ENCODE measurements around the gene TTN. TPM values are rescaled to one million over a fixed set of nuclear protein-coding genes. Genes with fewer than 3 reads are reported as not detected.

The TTN gene
- total RNA-seq, 2 donors from 2014 or later, result 26.5 to 94.6 TPM

DNA sequence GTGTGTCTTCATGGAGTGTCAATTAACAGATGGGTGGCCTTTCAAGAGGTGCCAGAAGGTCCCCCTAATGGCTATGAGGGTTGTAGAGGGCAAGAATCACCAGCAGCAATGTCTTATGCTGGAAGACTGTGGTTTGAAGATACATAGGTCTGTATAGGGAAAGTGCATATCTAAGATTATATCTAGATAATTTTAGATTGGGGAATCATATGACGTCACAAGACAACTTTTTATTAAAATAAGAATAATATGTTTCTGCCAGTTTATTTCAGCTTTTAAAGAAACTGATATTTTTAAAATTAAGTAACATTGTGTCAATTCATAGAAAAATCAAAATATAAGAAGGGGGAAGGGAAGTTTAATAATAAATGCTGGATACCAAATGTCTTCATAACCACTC lies 162.3 kb downstream of the TTN start:
- DNase-seq (no peak), ATAC-seq (no peak)
- H3K9me3 ChIP-seq, result no peaks in the 10 kb centered on the region
- H3K4me1 ChIP-seq, result no peaks in the 10 kb centered on the region
- H3K36me3 ChIP-seq (replicated peaks in 1 of 2; ENCODE audit: insufficient read depth in 1 of 2, low read depth in 2 of 2), result no peaks in the 10 kb centered on the region
- no peak overlapping the region for H3K27ac ChIP-seq
- no peaks in the 10 kb centered on the region for H3K27me3 ChIP-seq
- intact Hi-C loops (cut with DNase I), result no loop called here
- WGBS, 2 donors, result 71 to 82% methylated on average over 1 of the region's 1 CpG
- TF ChIP-seq, protein P1, sequence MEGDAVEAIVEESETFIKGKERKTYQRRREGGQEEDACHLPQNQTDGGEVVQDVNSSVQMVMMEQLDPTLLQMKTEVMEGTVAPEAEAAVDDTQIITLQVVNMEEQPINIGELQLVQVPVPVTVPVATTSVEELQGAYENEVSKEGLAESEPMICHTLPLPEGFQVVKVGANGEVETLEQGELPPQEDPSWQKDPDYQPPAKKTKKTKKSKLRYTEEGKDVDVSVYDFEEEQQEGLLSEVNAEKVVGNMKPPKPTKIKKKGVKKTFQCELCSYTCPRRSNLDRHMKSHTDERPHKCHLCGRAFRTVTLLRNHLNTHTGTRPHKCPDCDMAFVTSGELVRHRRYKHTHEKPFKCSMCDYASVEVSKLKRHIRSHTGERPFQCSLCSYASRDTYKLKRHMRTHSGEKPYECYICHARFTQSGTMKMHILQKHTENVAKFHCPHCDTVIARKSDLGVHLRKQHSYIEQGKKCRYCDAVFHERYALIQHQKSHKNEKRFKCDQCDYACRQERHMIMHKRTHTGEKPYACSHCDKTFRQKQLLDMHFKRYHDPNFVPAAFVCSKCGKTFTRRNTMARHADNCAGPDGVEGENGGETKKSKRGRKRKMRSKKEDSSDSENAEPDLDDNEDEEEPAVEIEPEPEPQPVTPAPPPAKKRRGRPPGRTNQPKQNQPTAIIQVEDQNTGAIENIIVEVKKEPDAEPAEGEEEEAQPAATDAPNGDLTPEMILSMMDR (IDR thresholded peaks at IDR 0.05), result no peak
- no peak for TF ChIP-seq POLR2A (IDR thresholded peaks at IDR 0.05)
- H3K4me3 ChIP-seq, result no peak overlapping the region

DNA sequence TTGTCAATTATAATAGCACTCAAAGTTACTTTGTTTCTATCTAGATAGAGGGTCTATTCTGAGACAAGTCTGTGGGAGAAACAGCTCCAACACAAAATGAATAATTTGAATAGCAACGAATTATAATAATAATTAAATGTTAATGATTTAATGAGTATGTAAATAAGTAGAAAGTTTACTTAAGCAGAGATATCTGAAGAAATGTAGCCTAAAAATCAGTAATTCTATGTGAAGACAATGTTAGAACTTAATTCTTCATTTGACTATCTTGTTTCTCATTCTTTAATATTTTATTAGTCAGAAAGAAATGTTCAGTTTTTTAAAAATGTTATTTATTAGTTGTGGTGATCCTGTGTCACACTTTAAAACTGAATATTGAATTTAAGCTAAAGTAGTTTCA lies 165.7 kb downstream of the TTN start:
- no peaks in the 10 kb centered on the region for H3K27me3 ChIP-seq

DNA sequence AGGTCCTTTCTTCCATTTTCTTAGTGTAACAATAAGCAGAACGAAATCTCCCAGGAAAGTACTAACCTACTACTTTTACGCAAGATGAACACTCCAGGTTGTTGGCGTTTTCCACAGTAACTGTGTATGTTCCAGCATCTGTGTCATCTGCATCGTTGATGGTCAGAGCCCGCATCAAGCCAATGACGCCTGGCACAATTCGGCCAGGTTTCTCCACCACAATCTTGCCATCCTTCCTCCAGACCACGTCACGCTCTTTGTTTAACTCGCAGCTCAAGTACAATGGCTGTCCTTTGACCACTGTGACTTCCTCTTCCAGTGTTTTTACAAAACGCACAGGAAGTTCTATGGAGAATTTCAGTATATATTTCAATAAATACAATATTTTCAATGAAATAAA lies 171.3 kb downstream of the TTN start:
- ATAC-seq, result no peak
- WGBS, 2 donors, result 90 to 92% methylated on average over 11 of the region's 11 CpGs

More for the DNA sequence above, 165.7 kb downstream of the TTN start:
- Histone ChIP-seq H3K4me1 (no peaks in the 10 kb centered on the region), H3K36me3 (replicated peaks in 1 of 2; ENCODE audit: insufficient read depth in 1 of 2, low read depth in 2 of 2) (peaks cover 0 to 2% of the 10 kb centered on the region in 2 donors), H3K27ac (no peak overlapping the region), H3K9me3 (no peaks in the 10 kb centered on the region), H3K4me3 (no peak overlapping the region)
- ATAC-seq (no peak), DNase-seq (no peak)
- no peak for TF ChIP-seq POLR2A (IDR thresholded peaks at IDR 0.05)
- TF ChIP-seq, protein P1 (IDR thresholded peaks at IDR 0.05), result no peak
- WGBS, 2 donors, result 15 to 20% methylated on average over 1 of the region's 1 CpG
- intact Hi-C loops (cut with DNase I), result no loop called here

DNA sequence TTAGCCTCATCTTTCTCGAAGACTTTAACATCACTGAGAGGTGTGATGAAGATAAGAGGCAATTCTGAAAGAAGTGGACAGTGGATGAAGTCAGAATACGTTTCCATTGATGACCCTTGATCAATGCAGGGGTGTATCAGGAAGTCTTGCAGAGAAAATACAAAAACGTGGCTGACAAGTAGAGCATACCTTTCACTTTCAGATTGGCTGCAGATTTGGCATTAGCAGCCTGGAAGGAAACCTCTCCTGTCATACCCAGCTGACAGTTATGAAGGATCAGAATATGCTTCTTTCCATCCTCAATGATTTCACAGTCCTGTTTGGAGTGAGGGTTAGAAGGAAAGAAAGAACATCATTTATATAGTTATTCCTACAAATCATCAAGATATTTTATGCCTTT lies 174.5 kb downstream of the TTN start:
- Histone ChIP-seq H3K27ac (no peak overlapping the region), H3K36me3 (replicated peaks in 1 of 2; ENCODE audit: insufficient read depth in 1 of 2, low read depth in 2 of 2) (peaks cover 0 to 2% of the 10 kb centered on the region in 2 donors), H3K4me1 (no peaks in the 10 kb centered on the region), H3K9me3 (no peaks in the 10 kb centered on the region), H3K4me3 (no peak overlapping the region), H3K27me3 (no peaks in the 10 kb centered on the region)
- no peak for TF ChIP-seq POLR2A (IDR thresholded peaks at IDR 0.05)
- ATAC-seq, result no peak
- intact Hi-C loops (cut with DNase I), result no loop called here
- 52 to 55% methylated on average over 3 of the region's 3 CpGs for WGBS, 2 donors
- DNase-seq, result no peak

More for the DNA sequence above, 171.3 kb downstream of the TTN start:
- TF ChIP-seq POLR2A (IDR thresholded peaks at IDR 0.05), result no peak
- TF ChIP-seq, protein P1 (IDR thresholded peaks at IDR 0.05), result no peak
- H3K9me3 ChIP-seq, result no peaks in the 10 kb centered on the region
- H3K27ac ChIP-seq, result no peak overlapping the region
- intact Hi-C loops (cut with DNase I), result no loop called here
- no peaks in the 10 kb centered on the region for H3K27me3 ChIP-seq
- DNase-seq, result no peak
- no peaks in the 10 kb centered on the region for H3K4me1 ChIP-seq
- H3K36me3 ChIP-seq (replicated peaks in 1 of 2; ENCODE audit: insufficient read depth in 1 of 2, low read depth in 2 of 2), result peaks cover 2% of the 10 kb centered on the region in 2 donors
- no peak overlapping the region for H3K4me3 ChIP-seq

DNA sequence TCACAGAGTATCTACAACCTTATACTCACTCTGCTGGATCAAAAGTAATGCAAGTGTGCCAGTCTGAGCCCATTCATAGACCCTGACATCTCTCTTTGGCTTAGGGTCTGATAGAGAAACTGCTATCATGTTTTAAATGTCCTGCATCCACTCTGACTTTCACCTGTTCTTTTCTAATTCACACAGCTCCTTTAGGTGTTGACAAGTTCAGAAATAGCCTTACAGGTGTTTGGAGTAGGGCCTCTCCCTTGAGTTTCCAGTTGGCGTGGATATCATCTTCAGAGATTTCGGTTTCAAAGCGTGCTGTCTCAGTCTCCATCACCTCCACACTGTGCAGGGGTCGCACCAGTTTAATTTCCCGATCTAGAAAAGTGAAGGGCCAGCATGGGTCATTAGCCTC lies 176.6 kb downstream of the TTN start:
- no peaks in the 10 kb centered on the region for H3K27me3 ChIP-seq
- no peak for ATAC-seq
- no peak for DNase-seq
- H3K4me1 ChIP-seq, result no peaks in the 10 kb centered on the region
- intact Hi-C loops (cut with DNase I), result no loop called here
- WGBS, 2 donors, result 90 to 91% methylated on average over 5 of the region's 5 CpGs
- no peaks in the 10 kb centered on the region for H3K36me3 ChIP-seq (replicated peaks in 1 of 2; ENCODE audit: insufficient read depth in 1 of 2, low read depth in 2 of 2)
- H3K27ac ChIP-seq, result no peak overlapping the region
- H3K9me3 ChIP-seq, result no peaks in the 10 kb centered on the region
- TF ChIP-seq, protein P1 (IDR thresholded peaks at IDR 0.05), result no peak
- TF ChIP-seq POLR2A (IDR thresholded peaks at IDR 0.05), result no peak
- no peak overlapping the region for H3K4me3 ChIP-seq
